K562 (cell line): ENCODE results near the gene NEK3. TPM values are rescaled to one million over a fixed set of nuclear protein-coding genes. Genes with fewer than 3 reads are reported as not detected.
"Not testable (repeated sequence)": the region's sequence is repeated elsewhere in the genome, so short reads cannot be mapped to it uniquely, and the experiment has no call there.

Experiments
- ATAC-seq: fragments of 200-7000 bp; cut with Tn5 transposase; 3 replicates; pipeline ENCODE4 v1.9.1; 2020; ENCODE audit warnings: moderate library complexity
- BruUV-seq: library from RNA; stranded (reverse); fragments of 400-500 nt; replicated peaks from 2 replicates; lab custom pipeline; 2021; lab: Mats Ljungman, UMichigan
- CTCF ChIA-PET: fragments of 300-600 bp; formaldehyde crosslinking; extraction: SDS; loops from one replicate; lab custom pipeline; 2021; ENCODE audit warnings: low intra/inter-chr PET ratio; lab: Yijun Ruan, JAX
- POLR2A ChIA-PET: fragments of 300-600, 350-650 bp; sonication (Branson Sonifier 250); formaldehyde crosslinking; extraction: SDS; loops from one replicate; lab custom pipeline; 2021; ENCODE audit warnings: antibody characterized with exemption, inconsistent platforms; lab: Yijun Ruan, JAX
- DNase-seq, 4 experiments: peaks; one replicate each; pipeline versions ENCODE4 v3.0.0 to v3.0.0-alpha.2; 2011 to 2018; ENCODE audit warnings: low spot score in 3 of 4, mixed read lengths in 3 of 4; ENCODE audit errors: extremely low read depth in 1 of 4
- FAIRE-seq: peaks from 2 replicates; lab custom pipeline; 2011; peaks lifted over from hg19 to GRCh38; lab: Jason Lieb, UNC
- H2AFZ ChIP-seq: 2 replicates; pipeline ENCODE4 v1.6.0; 2011; ENCODE audit warnings: low read depth, low read length, control low read depth, inconsistent platforms
- H3K27ac ChIP-seq: fragments of 200-600 bp; 3 replicates; pipeline ENCODE4 v1.8.0; 2011; ENCODE audit warnings: low read depth, mild to moderate bottlenecking, control low read depth, inconsistent platforms, low read length, moderate library complexity, mixed read lengths; ENCODE audit errors: extremely low read depth
- H3K27me3 ChIP-seq, 2 experiments: fragments of 300-600 bp in 1 of 2; 2 replicates in 1 of 2; 3 replicates in 1 of 2; pipeline versions ENCODE4 v1.6.0 to v1.8.0; 2011; ENCODE audit warnings: inconsistent platforms in 2 of 2, low read length in 2 of 2, mild to moderate bottlenecking in 1 of 2, mixed read lengths in 1 of 2, moderate library complexity in 1 of 2; ENCODE audit not compliant: control insufficient read depth in 2 of 2, insufficient read depth in 2 of 2
- H3K36me3 ChIP-seq: fragments of 300-600 bp; 3 replicates; pipeline ENCODE4 v1.8.0; 2011; ENCODE audit warnings: mild to moderate bottlenecking, low read length, inconsistent platforms; ENCODE audit not compliant: control insufficient read depth, insufficient read depth
- H3K4me1 ChIP-seq, 2 experiments: fragments of 200-600 bp in 1 of 2; replicated peaks in 1 of 2; 2 replicates in 1 of 2; 3 replicates in 1 of 2; pipeline versions ENCODE4 v1.5.1 to v1.8.0; 2011; ENCODE audit warnings: inconsistent platforms in 2 of 2, low read length in 2 of 2, mild to moderate bottlenecking in 1 of 2, mixed read lengths in 1 of 2, moderate library complexity in 1 of 2; ENCODE audit not compliant: control insufficient read depth in 2 of 2, insufficient read depth in 2 of 2
- H3K4me2 ChIP-seq: 2 replicates; pipeline ENCODE4 v1.6.1; 2011; ENCODE audit warnings: low read length, control low read depth, inconsistent platforms, mixed read lengths; ENCODE audit not compliant: insufficient read depth
- H3K4me3 ChIP-seq: fragments of 200-600 bp; sonication (generic), shearing (Covaris generic); 2 replicates; pipeline ENCODE4 v1.5.1; 2016; ENCODE audit warnings: control low read depth, inconsistent platforms
- H3K79me2 ChIP-seq: fragments of 200-600 bp; 3 replicates; pipeline ENCODE4 v1.8.0; 2011; ENCODE audit warnings: low read length, inconsistent platforms; ENCODE audit not compliant: control insufficient read depth, insufficient read depth
- H3K9ac ChIP-seq, 2 experiments: 2 replicates each; pipeline versions ENCODE4 v1.6.0 to v1.6.1; 2011; ENCODE audit warnings: low read depth in 2 of 2, low read length in 2 of 2, control low read depth in 1 of 2, inconsistent platforms in 1 of 2, mild to moderate bottlenecking in 1 of 2, mixed read lengths in 1 of 2; ENCODE audit not compliant: insufficient read depth in 1 of 2
- H3K9me1 ChIP-seq: one replicate; pipeline ENCODE4 v1.6.0; 2011; ENCODE audit warnings: inconsistent platforms, mild to moderate bottlenecking, low read length, moderate library complexity; ENCODE audit not compliant: control insufficient read depth, insufficient read depth
- H3K9me3 ChIP-seq: replicated peaks from 2 replicates; pipeline ENCODE4 v1.5.1; 2011; ENCODE audit warnings: low read depth, low read length, inconsistent platforms; ENCODE audit not compliant: control insufficient read depth, insufficient read depth
- H4K20me1 ChIP-seq: replicated peaks from 2 replicates; pipeline ENCODE4 v1.6.1; 2011; ENCODE audit warnings: low read length, inconsistent platforms, mixed read lengths; ENCODE audit not compliant: control insufficient read depth, insufficient read depth
- ATF3 ChIP-seq, 2 experiments: fragments of 450-650 bp in 1 of 2; sonication (generic) in 1 of 2; formaldehyde crosslinking in 1 of 2; IDR thresholded peaks in 1 of 2; conservative IDR thresholded peaks in 1 of 2; 2 replicates each; pipeline versions ENCODE4 v1.6.1 to v1.8.1; 2016 to 2023; ENCODE audit warnings: mild to moderate bottlenecking in 2 of 2, moderate library complexity in 2 of 2, inconsistent platforms in 1 of 2, missing genetic modification reagents in 1 of 2
- EP300 ChIP-seq: IDR thresholded peaks from 2 replicates; pipeline ENCODE4 v1.6.1; 2012; ENCODE audit warnings: low read length, improper control_type of control experiment
- FOXA3 ChIP-seq, 2 experiments: fragments of 450-650 bp in 1 of 2; sonication (generic) in 1 of 2; formaldehyde crosslinking; IDR thresholded peaks in 1 of 2; conservative IDR thresholded peaks in 1 of 2; 2 replicates each; pipeline versions ENCODE4 v1.4.0 to v1.8.0; 2020 to 2022; ENCODE audit warnings: mild to moderate bottlenecking in 2 of 2, missing genetic modification reagents in 1 of 2
- HMBOX1 ChIP-seq: sonication (generic); IDR thresholded peaks from 2 replicates; pipeline ENCODE4 v1.6.1; 2016
- JUND ChIP-seq, 2 experiments: IDR thresholded peaks; 2 replicates in 1 of 2; 3 replicates in 1 of 2; pipeline ENCODE4 v1.6.1; 2011; ENCODE audit warnings: borderline replicate concordance in 2 of 2, low read depth in 2 of 2, low read length in 2 of 2, improper control_type of control experiment in 1 of 2, missing biosample characterization in 1 of 2, missing genetic modification characterization in 1 of 2, missing genetic modification reagents in 1 of 2
- MEIS2 ChIP-seq: fragments of 450-650 bp; IDR thresholded peaks from 2 replicates; pipeline ENCODE4 v1.6.1; 2014; ENCODE audit warnings: mild to moderate bottlenecking; ENCODE audit not compliant: partially characterized antibody
- TRIM24 ChIP-seq, 2 experiments: fragments of 450-650 bp; IDR thresholded peaks; 2 replicates each; pipeline ENCODE4 v1.6.1; 2016
- ZSCAN32 ChIP-seq: fragments of 450-650 bp; formaldehyde crosslinking; IDR thresholded peaks from 2 replicates; pipeline ENCODE4 v1.4.0; 2020; ENCODE audit warnings: mild to moderate bottlenecking, moderate library complexity
- WGBS: fragments of 100-300 bp; shearing (Covaris generic); methylation state at CpG from one replicate; pipeline ENCODE4 v1.1.6; 2016; ENCODE audit warnings: low coverage, mixed read lengths; ENCODE audit not compliant: insufficient coverage; ENCODE audit errors: missing lambda C conversion rate; 5-methylcytosine and 5-hydroxymethylcytosine counted together
- in situ Hi-C: fragments of 300-500 bp; cut with MboI; formaldehyde crosslinking; loops from 4 replicates; pipeline ENCODE4 v1.15.0; 2018; ENCODE audit warnings: inconsistent platforms, mixed read lengths
- intact Hi-C: fragments of 100-400 bp; cut with micrococcal nuclease; formaldehyde crosslinking; loops from 2 replicates; pipeline ENCODE4 v1.14.2; 2022
- polyA plus RNA-seq, 8 experiments: library from polyadenylated mRNA; depleted of rRNA in 4 of 8; stranded (reverse) in 5 of 8; unstranded in 3 of 8; fragments of >200 nt; fragmentation: Nextera tagmentation in 2 of 8; fragmentation: Illumina TruSeq in 1 of 8; extraction: Ambion mirVana in 2 of 8; extraction: Trizol in 1 of 8; gene quantifications; 2 replicates each; pipeline versions ENCODE4 v1.2.1 to v1.2.3, GENCODE V29; 2011 to 2014; ENCODE audit warnings: inconsistent platforms in 1 of 8, missing spikeins in 1 of 8
- total RNA-seq, 7 experiments: library from RNA; depleted of rRNA in 6 of 7; stranded (reverse); fragments of >200 nt in 6 of 7; fragmentation: Illumina TruSeq in 2 of 7; extraction: Trizol in 2 of 7; gene quantifications; 2 replicates each; pipeline versions ENCODE4 v1.2.1 to v1.2.3, GENCODE V29; 2011 to 2021; ENCODE audit warnings: low replicate concordance in 1 of 7
- TF ChIP-seq, protein P1 (sequence below): fragments of 450-650 bp; formaldehyde crosslinking; IDR thresholded peaks from 2 replicates; pipeline ENCODE4 v1.4.0; 2022; ENCODE audit warnings: mild to moderate bottlenecking, moderate library complexity

NEK3 gene
- total and polyA plus RNA-seq, 9 of the 15 experiments (the other 6 are each of a cell fraction or from before 2014, with no cell fraction given): 6.2 to 11.0 (median 9.3) TPM

DNA sequence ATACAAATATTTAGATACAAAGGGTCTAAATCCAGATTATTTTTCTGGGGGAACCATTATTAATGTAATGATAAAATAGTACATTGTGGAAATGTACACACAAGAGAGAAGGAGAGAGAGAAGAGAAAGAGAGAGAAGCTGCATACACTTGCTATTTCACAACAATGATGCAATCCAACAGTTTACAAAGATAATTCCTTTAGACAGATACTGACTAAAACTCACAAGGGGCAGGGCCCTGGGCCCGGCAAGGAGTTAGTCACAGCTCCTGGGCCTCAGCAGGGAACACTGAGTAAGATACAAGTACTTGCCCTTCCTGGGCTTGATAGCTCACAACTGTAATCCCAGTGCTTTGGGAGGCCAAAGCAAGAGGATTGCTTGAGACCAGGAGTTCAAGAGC lies 44.5 kb upstream of the NEK3 start (continued):
- TF ChIP-seq ZSCAN32 (CRISPR knock-in tag) (peak; percentile 57; the same call in 1 of the 2 replicates), JUND (IDR thresholded peaks at IDR 0.05; ENCODE audit: borderline replicate concordance, low read depth, low read length) (peak; percentile 58; the same call in 1 of the 2 replicates), FOXA3 (CRISPR knock-in tag; conservative IDR thresholded peaks at IDR 0.05 in 1 of 2, IDR thresholded peaks at IDR 0.05 in 1 of 2) (0 out of 4 replicates have a peak, but pooled peaks of 1 of the 2 experiments have one; percentile 14), MEIS2 (peak; percentile 20), TRIM24 (IDR thresholded peaks at IDR 0.05) (peak; percentile 54 to 67; a peak in 2 of 4 replicates), EP300 (peak; percentile 44; the same call in 1 of the 2 replicates), ATF3 (IDR thresholded peaks at IDR 0.05) (peak; percentile 94), HMBOX1 (peak; percentile 45; the same call in 1 of the 2 replicates)
- TF ChIP-seq JUND (tag; IDR thresholded peaks at IDR 0.05; ENCODE audit: borderline replicate concordance, low read depth, low read length); ATF3 (CRISPR knock-in tag; conservative IDR thresholded peaks at IDR 0.05): not testable (repeated sequence)
- TF ChIP-seq, protein P1, sequence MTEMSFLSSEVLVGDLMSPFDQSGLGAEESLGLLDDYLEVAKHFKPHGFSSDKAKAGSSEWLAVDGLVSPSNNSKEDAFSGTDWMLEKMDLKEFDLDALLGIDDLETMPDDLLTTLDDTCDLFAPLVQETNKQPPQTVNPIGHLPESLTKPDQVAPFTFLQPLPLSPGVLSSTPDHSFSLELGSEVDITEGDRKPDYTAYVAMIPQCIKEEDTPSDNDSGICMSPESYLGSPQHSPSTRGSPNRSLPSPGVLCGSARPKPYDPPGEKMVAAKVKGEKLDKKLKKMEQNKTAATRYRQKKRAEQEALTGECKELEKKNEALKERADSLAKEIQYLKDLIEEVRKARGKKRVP (CRISPR knock-in tag): peak; percentile 87

- CTCF ChIA-PET: interaction anchor here (1.1 kb wide), 1 partner anchor 75 kb away, joined by 3 read pairs; no protein-coding TSS in a partner anchor
- WGBS: 0% methylated on average over 2 of the region's 7 CpGs
- H2AFZ ChIP-seq, H3K27me3 ChIP-seq, H3K9ac ChIP-seq, H3K27ac ChIP-seq, H3K4me1 ChIP-seq, BruUV-seq, POLR2A ChIA-PET, in situ Hi-C loops, H4K20me1 ChIP-seq, H3K36me3 ChIP-seq, DNase-seq, H3K4me3 ChIP-seq, FAIRE-seq, H3K4me2 ChIP-seq, H3K9me1 ChIP-seq, intact Hi-C loops, H3K79me2 ChIP-seq, H3K9me3 ChIP-seq: not testable (repeated sequence)
- ATAC-seq: peak; percentile 66
These were observed 43.1 kb upstream of the NEK3 start for GRCh38 chr13:52202506-52202905.
